ENCODE measurements around the gene CSNK1G3.
"Not testable (repeated sequence)": the region's sequence is repeated elsewhere in the genome, so short reads cannot be mapped to it uniquely, and the experiment has no call there.

The CSNK1G3 gene

GRCh38 chr5:123511648-123512605, at the start of gene CSNK1G3:
Gene CSNK1G3, plus strand, starts transcription at chr5:123512177. Its CDS starts 33,487 bp downstream, at chr5:123545664.
- peak; percentile 81 for DNase-seq

GRCh38 chr5:123466839-123467238, 45.1 kb upstream of the CSNK1G3 start:
- not testable (repeated sequence) for DNase-seq

- no peak for DNase-seq
Measured at GRCh38 chr5:123471385-123471784, 40.6 kb upstream of the CSNK1G3 start.

- DNase-seq, result no peak
Measured at GRCh38 chr5:123472150-123472924, 39.6 kb upstream of the CSNK1G3 start.

GRCh38 chr5:123474228-123474627, 37.7 kb upstream of the CSNK1G3 start:
- DNase-seq, result no peak

- DNase-seq, result no peak
Measured at GRCh38 chr5:123476731-123477130, 35.2 kb upstream of the CSNK1G3 start.

- no peak for DNase-seq
Measured at GRCh38 chr5:123478546-123478945, 33.4 kb upstream of the CSNK1G3 start.

- no peak for DNase-seq
Measured at GRCh38 chr5:123482258-123482657, 29.7 kb upstream of the CSNK1G3 start.

GRCh38 chr5:123483446-123484077, 28.4 kb upstream of the CSNK1G3 start:
- no peak for DNase-seq

GRCh38 chr5:123485275-123485674, 26.7 kb upstream of the CSNK1G3 start:
- no peak for DNase-seq

- no peak for DNase-seq
Measured at GRCh38 chr5:123486951-123487655, 24.9 kb upstream of the CSNK1G3 start.

- no peak for DNase-seq
Measured at GRCh38 chr5:123490974-123491373, 21.0 kb upstream of the CSNK1G3 start.

- DNase-seq, result not testable (repeated sequence)
Measured at GRCh38 chr5:123495211-123495610, 16.8 kb upstream of the CSNK1G3 start.

- DNase-seq, result no peak
Measured at GRCh38 chr5:123496892-123497291, 15.1 kb upstream of the CSNK1G3 start.

GRCh38 chr5:123500471-123500870, 11.5 kb upstream of the CSNK1G3 start:
- DNase-seq, result no peak

GRCh38 chr5:123502120-123502519, 9.9 kb upstream of the CSNK1G3 start:
- no peak for DNase-seq

GRCh38 chr5:123503299-123503698, 8.7 kb upstream of the CSNK1G3 start:
- DNase-seq, result no peak

GRCh38 chr5:123505633-123506032, 6.3 kb upstream of the CSNK1G3 start:
- DNase-seq, result no peak

- no peak for DNase-seq
Measured at GRCh38 chr5:123508441-123508840, 3.5 kb upstream of the CSNK1G3 start.

GRCh38 chr5:123511290-123511647, 708 bp upstream of the CSNK1G3 start:
- DNase-seq, result no peak

- DNase-seq, result peak; percentile 11
Measured at GRCh38 chr5:123512611-123513461, 859 bp downstream of the CSNK1G3 start.

Data from activated CD4-positive, alpha-beta T cell treated with anti-CD3 and anti-CD28 coated beads for 1 hour (primary cell).